ENCODE measurements around the gene TOGARAM1. TPM values are rescaled to one million over a fixed set of nuclear protein-coding genes. Genes with fewer than 3 reads are reported as not detected.

Gene TOGARAM1
- total and polyA plus RNA-seq, 9 donors, result 8.4 to 28.3 (median 21.6) TPM

DNA sequence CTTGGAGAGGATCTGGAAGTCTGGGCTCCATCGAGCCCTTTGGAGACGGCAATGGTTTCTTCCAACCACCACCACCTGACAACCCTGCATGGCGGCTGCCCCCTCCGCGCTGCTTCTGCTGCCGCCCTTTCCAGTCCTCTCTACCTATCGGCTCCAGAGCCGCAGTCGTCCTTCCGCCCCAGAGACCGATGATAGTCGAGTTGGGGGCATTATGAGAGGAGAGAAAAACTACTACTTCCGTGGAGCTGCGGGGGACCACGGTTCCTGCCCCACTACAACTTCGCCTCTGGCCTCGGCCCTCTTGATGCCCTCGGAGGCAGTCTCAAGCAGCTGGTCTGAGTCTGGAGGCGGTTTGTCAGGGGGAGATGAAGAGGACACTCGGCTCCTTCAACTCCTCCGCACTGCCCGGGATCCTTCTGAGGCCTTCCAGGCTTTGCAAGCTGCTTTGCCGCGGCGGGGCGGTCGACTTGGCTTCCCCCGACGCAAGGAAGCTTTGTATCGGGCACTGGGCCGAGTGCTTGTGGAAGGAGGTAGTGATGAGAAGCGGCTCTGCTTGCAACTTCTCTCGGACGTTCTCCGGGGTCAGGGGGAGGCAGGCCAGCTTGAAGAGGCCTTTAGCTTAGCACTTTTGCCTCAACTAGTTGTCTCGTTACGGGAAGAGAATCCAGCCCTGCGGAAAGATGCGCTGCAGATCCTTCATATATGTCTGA, 499 bp downstream of the TOGARAM1 start:
- WGBS, 3 donors, result 1 to 5% (median 1%) methylated on average over 39 of the region's 39 CpGs
- TF ChIP-seq, protein P1, sequence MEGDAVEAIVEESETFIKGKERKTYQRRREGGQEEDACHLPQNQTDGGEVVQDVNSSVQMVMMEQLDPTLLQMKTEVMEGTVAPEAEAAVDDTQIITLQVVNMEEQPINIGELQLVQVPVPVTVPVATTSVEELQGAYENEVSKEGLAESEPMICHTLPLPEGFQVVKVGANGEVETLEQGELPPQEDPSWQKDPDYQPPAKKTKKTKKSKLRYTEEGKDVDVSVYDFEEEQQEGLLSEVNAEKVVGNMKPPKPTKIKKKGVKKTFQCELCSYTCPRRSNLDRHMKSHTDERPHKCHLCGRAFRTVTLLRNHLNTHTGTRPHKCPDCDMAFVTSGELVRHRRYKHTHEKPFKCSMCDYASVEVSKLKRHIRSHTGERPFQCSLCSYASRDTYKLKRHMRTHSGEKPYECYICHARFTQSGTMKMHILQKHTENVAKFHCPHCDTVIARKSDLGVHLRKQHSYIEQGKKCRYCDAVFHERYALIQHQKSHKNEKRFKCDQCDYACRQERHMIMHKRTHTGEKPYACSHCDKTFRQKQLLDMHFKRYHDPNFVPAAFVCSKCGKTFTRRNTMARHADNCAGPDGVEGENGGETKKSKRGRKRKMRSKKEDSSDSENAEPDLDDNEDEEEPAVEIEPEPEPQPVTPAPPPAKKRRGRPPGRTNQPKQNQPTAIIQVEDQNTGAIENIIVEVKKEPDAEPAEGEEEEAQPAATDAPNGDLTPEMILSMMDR (IDR thresholded peaks at IDR 0.05), result no peak
- TF ChIP-seq POLR2A (IDR thresholded peaks at IDR 0.05) (no peak), EP300 (IDR thresholded peaks at IDR 0.05) (no peak)
- Histone ChIP-seq H3K4me3 (peak overlapping the region; percentile 90), H3K27ac (peak overlapping the region; percentile 51 to 73), H3K4me1 (ENCODE audit: insufficient read depth) (peaks cover 9% of the 10 kb centered on the region), H3K27me3 (no peaks in the 10 kb centered on the region), H3K36me3 (no peaks in the 10 kb centered on the region), H3K9me3 (no peaks in the 10 kb centered on the region)
- intact Hi-C loops (cut with DNase I), result loop anchor here in 1 of 4 donors (2.0 to 5.0 kb wide), 2 partner anchors 122 to 175 kb away; partner anchors contain the start of genes FANCM and PRPF39
- DNase-seq, result peak; percentile 59 to 79 (median 72)

DNA sequence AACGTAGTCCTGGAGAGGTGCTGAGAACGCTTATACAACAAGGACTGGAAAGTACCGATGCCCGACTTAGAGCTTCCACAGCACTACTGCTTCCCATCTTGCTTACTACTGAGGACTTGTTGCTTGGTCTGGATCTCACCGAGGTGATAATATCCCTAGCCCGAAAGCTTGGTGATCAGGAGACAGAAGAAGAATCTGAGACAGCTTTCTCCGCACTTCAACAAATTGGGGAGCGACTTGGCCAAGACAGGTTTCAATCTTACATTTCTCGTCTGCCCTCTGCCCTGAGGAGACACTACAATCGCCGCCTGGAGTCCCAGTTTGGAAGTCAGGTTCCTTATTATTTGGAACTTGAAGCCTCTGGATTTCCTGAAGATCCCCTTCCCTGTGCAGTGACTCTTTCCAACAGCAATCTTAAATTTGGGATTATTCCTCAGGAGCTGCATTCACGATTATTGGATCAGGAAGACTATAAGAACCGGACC, 1.1 kb downstream of the TOGARAM1 start:
- Histone ChIP-seq H3K36me3 (no peaks in the 10 kb centered on the region), H3K27ac (no peak overlapping the region), H3K4me1 (ENCODE audit: insufficient read depth) (peaks cover 10% of the 10 kb centered on the region), H3K4me3 (peak overlapping the region; percentile 90), H3K9me3 (no peaks in the 10 kb centered on the region), H3K27me3 (no peaks in the 10 kb centered on the region)
- intact Hi-C loops (cut with DNase I), result loop anchor here in 1 of 4 donors (2.0 to 5.0 kb wide), 2 partner anchors 122 to 174 kb away; partner anchors contain the start of genes FANCM and PRPF39
- TF ChIP-seq POLR2A (IDR thresholded peaks at IDR 0.05) (no peak), EP300 (IDR thresholded peaks at IDR 0.05) (no peak)
- TF ChIP-seq, protein P1 (IDR thresholded peaks at IDR 0.05), result no peak
- no peak for DNase-seq
- 7 to 13% (median 8%) methylated on average over 13 of the region's 13 CpGs for WGBS, 3 donors

DNA sequence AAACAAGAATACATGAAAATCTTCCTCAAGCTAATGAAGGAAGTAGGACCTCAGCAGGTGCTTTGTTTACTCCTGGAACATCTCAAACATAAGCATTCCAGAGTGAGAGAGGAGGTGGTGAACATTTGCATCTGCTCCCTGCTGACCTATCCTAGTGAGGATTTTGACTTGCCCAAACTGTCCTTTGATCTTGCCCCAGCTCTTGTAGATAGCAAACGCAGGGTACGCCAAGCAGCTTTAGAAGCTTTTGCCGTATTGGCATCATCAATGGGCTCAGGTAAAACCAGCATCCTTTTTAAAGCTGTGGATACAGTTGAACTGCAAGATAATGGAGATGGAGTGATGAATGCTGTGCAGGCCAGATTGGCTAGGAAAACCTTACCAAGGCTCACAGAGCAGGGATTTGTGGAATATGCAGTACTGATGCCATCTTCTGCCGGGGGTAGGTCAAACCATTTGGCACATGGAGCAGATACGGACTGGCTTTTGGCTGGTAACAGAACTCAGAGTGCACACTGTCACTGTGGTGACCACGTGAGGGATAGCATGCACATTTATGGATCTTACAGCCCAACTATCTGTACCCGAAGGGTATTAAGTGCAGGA, 1.9 kb downstream of the TOGARAM1 start:
- Histone ChIP-seq H3K27ac (no peak overlapping the region), H3K36me3 (no peaks in the 10 kb centered on the region), H3K4me3 (peak overlapping the region; percentile 90), H3K4me1 (ENCODE audit: insufficient read depth) (peaks cover 10% of the 10 kb centered on the region), H3K9me3 (no peaks in the 10 kb centered on the region), H3K27me3 (no peaks in the 10 kb centered on the region)
- intact Hi-C loops (cut with DNase I), result loop anchor here in 1 of 4 donors (2.0 to 5.0 kb wide), 2 partner anchors 121 to 173 kb away; partner anchors contain the start of genes FANCM and PRPF39
- DNase-seq, result no peak
- TF ChIP-seq, protein P1 (IDR thresholded peaks at IDR 0.05), result no peak
- TF ChIP-seq POLR2A (IDR thresholded peaks at IDR 0.05) (no peak), EP300 (IDR thresholded peaks at IDR 0.05) (no peak)
- whole genome bisulfite sequencing, 3 donors, result 10 to 18% (median 11%) methylated on average over 7 of the region's 7 CpGs

DNA sequence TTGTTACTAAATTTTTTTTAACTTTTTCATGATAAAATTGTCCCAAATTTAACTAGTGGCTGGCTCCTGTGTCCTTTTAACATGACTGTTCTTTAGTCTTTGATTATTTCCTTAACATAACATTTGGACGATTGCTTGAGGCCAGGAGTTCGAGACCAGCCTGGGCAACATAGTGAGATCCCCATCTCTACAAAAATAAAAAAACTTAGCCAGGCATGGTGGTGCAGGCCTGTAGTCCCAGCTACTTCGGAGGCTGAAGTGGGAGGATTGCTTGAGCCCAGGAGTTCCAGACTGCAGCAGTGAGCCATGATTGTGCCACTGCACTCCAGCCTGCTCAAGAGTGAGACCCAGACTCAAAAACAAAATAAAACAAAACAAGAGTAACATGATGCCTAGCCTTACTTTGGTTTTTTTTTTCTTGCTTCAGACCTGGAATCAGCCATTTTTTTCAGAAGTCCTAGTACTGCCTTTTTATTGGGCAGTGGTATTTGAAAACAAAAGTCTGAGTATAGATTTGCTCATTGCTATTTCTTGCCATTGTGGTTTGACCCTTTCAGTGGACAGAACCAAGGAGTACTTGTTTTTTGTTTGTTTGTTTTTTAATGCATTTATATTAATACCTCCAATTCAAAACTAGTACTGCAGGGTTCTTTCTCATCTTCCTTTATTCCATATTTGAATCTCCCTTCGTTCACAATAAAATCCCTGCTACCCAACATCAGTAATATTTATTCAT, 4.8 kb downstream of the TOGARAM1 start:
- TF ChIP-seq, protein P1 (IDR thresholded peaks at IDR 0.05), result no peak
- TF ChIP-seq EP300 (IDR thresholded peaks at IDR 0.05) (no peak), POLR2A (IDR thresholded peaks at IDR 0.05) (no peak)
- peaks cover 10% of the 10 kb centered on the region for H3K4me1 ChIP-seq (ENCODE audit: insufficient read depth)
- H3K27ac ChIP-seq, result no peak overlapping the region
- WGBS, 3 donors, result 56 to 63% (median 62%) methylated on average over 4 of the region's 4 CpGs
- H3K27me3 ChIP-seq, result no peaks in the 10 kb centered on the region
- DNase-seq, result no peak
- no peaks in the 10 kb centered on the region for H3K9me3 ChIP-seq
- H3K36me3 ChIP-seq, result no peaks in the 10 kb centered on the region
- intact Hi-C loops (cut with DNase I), result no loop called here
- peak overlapping the region; percentile 15 for H3K4me3 ChIP-seq
